Subcutaneous adipose tissue (tissue), 4 donors: ENCODE results near the gene RTBDN. TPM values are rescaled to one million over a fixed set of nuclear protein-coding genes. Genes with fewer than 3 reads are reported as not detected.

ENCODE experiments used
- total RNA-seq, 4 donors: library from RNA; depleted of rRNA; stranded (reverse); fragments of >200 nt; gene quantifications; one replicate each; pipeline ENCODE4 v1.1.0, GENCODE V29; 2016
- TF ChIP-seq, protein P1 (sequence below): fragments of 450-650 bp; IDR thresholded peaks from one replicate; pipeline ENCODE4 v1.5.1; 2016; ENCODE audit warnings: low read depth, mild to moderate bottlenecking, control low read depth, antibody characterized with exemption, moderate library complexity

The RTBDN gene
- total RNA-seq, 4 donors from 2014 or later, result not detected

GRCh38 chr19:12865746-12866415, 31.5 kb upstream of the RTBDN start:
- TF ChIP-seq, protein P1, sequence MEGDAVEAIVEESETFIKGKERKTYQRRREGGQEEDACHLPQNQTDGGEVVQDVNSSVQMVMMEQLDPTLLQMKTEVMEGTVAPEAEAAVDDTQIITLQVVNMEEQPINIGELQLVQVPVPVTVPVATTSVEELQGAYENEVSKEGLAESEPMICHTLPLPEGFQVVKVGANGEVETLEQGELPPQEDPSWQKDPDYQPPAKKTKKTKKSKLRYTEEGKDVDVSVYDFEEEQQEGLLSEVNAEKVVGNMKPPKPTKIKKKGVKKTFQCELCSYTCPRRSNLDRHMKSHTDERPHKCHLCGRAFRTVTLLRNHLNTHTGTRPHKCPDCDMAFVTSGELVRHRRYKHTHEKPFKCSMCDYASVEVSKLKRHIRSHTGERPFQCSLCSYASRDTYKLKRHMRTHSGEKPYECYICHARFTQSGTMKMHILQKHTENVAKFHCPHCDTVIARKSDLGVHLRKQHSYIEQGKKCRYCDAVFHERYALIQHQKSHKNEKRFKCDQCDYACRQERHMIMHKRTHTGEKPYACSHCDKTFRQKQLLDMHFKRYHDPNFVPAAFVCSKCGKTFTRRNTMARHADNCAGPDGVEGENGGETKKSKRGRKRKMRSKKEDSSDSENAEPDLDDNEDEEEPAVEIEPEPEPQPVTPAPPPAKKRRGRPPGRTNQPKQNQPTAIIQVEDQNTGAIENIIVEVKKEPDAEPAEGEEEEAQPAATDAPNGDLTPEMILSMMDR, result no peak

GRCh38 chr19:12864721-12865715, 30.6 kb upstream of the RTBDN start:
- TF ChIP-seq, protein P1, result no peak

GRCh38 chr19:12864143-12864542, 29.8 kb upstream of the RTBDN start:
- TF ChIP-seq, protein P1, result no peak

DNA sequence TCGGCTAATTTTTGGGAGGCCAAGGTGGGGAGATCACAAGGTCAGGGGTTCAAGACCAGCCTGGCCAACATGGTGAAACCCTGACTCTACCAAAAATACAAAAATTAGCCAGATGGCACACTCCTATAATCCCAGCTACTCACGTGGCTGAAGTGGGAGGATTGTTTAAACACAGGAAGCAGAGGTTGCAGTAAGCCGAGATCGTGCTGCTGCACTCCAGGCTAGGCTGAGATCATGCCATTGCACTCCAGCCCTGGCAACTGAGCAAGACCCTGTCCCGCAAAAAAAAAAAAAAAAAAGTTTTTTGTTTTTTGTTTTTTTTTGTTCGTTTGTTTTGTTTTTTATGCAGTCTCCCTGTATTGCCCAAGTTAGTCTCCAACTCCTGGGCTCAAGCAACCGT, 25.2 kb upstream of the RTBDN start:
- TF ChIP-seq, protein P1, result no peak

- TF ChIP-seq, protein P1, result no peak
Measured at GRCh38 chr19:12858041-12858928, 23.9 kb upstream of the RTBDN start.

DNA sequence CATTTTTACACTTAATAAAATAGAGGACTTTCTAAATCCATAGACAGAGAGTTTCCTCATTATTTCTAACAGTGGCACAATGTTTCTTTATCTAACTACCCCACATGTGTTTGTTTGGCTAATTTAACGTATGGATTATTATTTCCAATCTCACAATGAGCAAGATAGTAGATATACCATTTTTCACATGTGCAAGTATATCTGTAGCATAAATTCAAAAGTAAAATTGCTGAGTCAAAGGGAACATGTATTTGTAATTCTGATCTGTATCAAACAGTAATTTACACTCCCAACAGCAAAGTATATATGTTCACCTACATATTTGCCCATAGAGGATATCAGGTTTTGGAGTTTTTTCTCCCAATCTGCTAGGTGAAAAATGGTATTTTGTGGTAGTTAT, 22.3 kb upstream of the RTBDN start:
- TF ChIP-seq, protein P1, result no peak
